Stimulated activated effector memory CD8-positive, alpha-beta T cell treated with anti-CD3 and anti-CD28 coated beads, Interleukin-12 subunit alpha, Interleukin-12 subunit beta, amount 100 ng/mL, for 72 hours (primary cell): ENCODE data around the gene SMIM34.
"Not testable (repeated sequence)": the region's sequence is repeated elsewhere in the genome, so short reads cannot be mapped to it uniquely, and the experiment has no call there.

Experiments
- ATAC-seq: fragments of 150-1000 bp; cut with Tn5 transposase; 2 replicates; pipeline ENCODE4 v1.10.0; 2021
- DNase-seq, 2 donors: peaks; one replicate each; pipeline ENCODE4 v3.0.0; 2021 to 2022; ENCODE audit warnings: low spot score in 2 of 2
- H3K27ac Mint-ChIP-seq: one replicate; pipeline ENCODE4 v1.8.0; 2022; ENCODE audit warnings: mild to moderate bottlenecking, mixed read lengths
- H3K36me3 Mint-ChIP-seq: one replicate; pipeline ENCODE4 v1.8.0; 2022; ENCODE audit warnings: mild to moderate bottlenecking, mixed read lengths
- H3K4me1 Mint-ChIP-seq: one replicate; pipeline ENCODE4 v1.8.0; 2022; ENCODE audit warnings: mixed read lengths
- H3K4me3 Mint-ChIP-seq: one replicate; pipeline ENCODE4 v1.8.0; 2022; ENCODE audit warnings: mild to moderate bottlenecking, mixed read lengths
- H3K9me3 Mint-ChIP-seq: one replicate; pipeline ENCODE4 v1.8.0; 2022; ENCODE audit warnings: mixed read lengths

The SMIM34 gene

GRCh38 chr21:34423805-34424204 lies at the start of gene SMIM34:
Gene SMIM34 (minus strand): TSS chr21:34423951. CDS start chr21:34423839, 112 bp downstream.
- not testable (repeated sequence) for H3K4me1 Mint-ChIP-seq, H3K4me3 Mint-ChIP-seq, H3K9me3 Mint-ChIP-seq

GRCh38 chr21:34467333-34467732 lies 43.6 kb upstream of the SMIM34 start:
- H3K4me3 Mint-ChIP-seq, H3K4me1 Mint-ChIP-seq, H3K27ac Mint-ChIP-seq: not testable (repeated sequence)

More at GRCh38 chr21:34423805-34424204, at the start of gene SMIM34:
- H3K36me3 Mint-ChIP-seq, DNase-seq, ATAC-seq, H3K27ac Mint-ChIP-seq: not testable (repeated sequence)

GRCh38 chr21:34459426-34459825 lies 35.7 kb upstream of the SMIM34 start:
- not testable (repeated sequence) for ATAC-seq, DNase-seq, H3K27ac Mint-ChIP-seq, H3K36me3 Mint-ChIP-seq, H3K4me3 Mint-ChIP-seq, H3K9me3 Mint-ChIP-seq, H3K4me1 Mint-ChIP-seq

More at GRCh38 chr21:34467333-34467732, 43.6 kb upstream of the SMIM34 start:
- H3K36me3 Mint-ChIP-seq, H3K9me3 Mint-ChIP-seq, DNase-seq, ATAC-seq: not testable (repeated sequence)

GRCh38 chr21:34458266-34458665 lies 34.5 kb upstream of the SMIM34 start:
- H3K4me3 Mint-ChIP-seq, H3K36me3 Mint-ChIP-seq, H3K9me3 Mint-ChIP-seq, DNase-seq, H3K4me1 Mint-ChIP-seq, H3K27ac Mint-ChIP-seq, ATAC-seq: not testable (repeated sequence)

GRCh38 chr21:34456180-34456579 lies 32.4 kb upstream of the SMIM34 start:
- ATAC-seq, H3K36me3 Mint-ChIP-seq, H3K9me3 Mint-ChIP-seq, H3K27ac Mint-ChIP-seq, H3K4me3 Mint-ChIP-seq, DNase-seq, H3K4me1 Mint-ChIP-seq: not testable (repeated sequence)

GRCh38 chr21:34455628-34456027 lies 31.9 kb upstream of the SMIM34 start:
- not testable (repeated sequence) for H3K36me3 Mint-ChIP-seq, H3K9me3 Mint-ChIP-seq, H3K4me3 Mint-ChIP-seq, DNase-seq, H3K4me1 Mint-ChIP-seq, ATAC-seq, H3K27ac Mint-ChIP-seq

- not testable (repeated sequence) for DNase-seq, H3K4me3 Mint-ChIP-seq, H3K27ac Mint-ChIP-seq, ATAC-seq, H3K9me3 Mint-ChIP-seq, H3K36me3 Mint-ChIP-seq, H3K4me1 Mint-ChIP-seq
Observed at GRCh38 chr21:34447018-34447417, 23.3 kb upstream of the SMIM34 start.

- peak; percentile 51 for ATAC-seq
- DNase-seq, H3K27ac Mint-ChIP-seq, H3K4me3 Mint-ChIP-seq, H3K9me3 Mint-ChIP-seq, H3K36me3 Mint-ChIP-seq, H3K4me1 Mint-ChIP-seq: not testable (repeated sequence)
Observed at GRCh38 chr21:34443486-34443885, 19.7 kb upstream of the SMIM34 start.

GRCh38 chr21:34429710-34430109 lies 6.0 kb upstream of the SMIM34 start:
- H3K4me1 Mint-ChIP-seq, H3K27ac Mint-ChIP-seq, H3K9me3 Mint-ChIP-seq, H3K36me3 Mint-ChIP-seq, DNase-seq, ATAC-seq, H3K4me3 Mint-ChIP-seq: not testable (repeated sequence)

GRCh38 chr21:34428441-34428840 lies 4.7 kb upstream of the SMIM34 start:
- not testable (repeated sequence) for DNase-seq, H3K9me3 Mint-ChIP-seq, ATAC-seq, H3K36me3 Mint-ChIP-seq, H3K27ac Mint-ChIP-seq, H3K4me3 Mint-ChIP-seq, H3K4me1 Mint-ChIP-seq

GRCh38 chr21:34427339-34427738 lies 3.6 kb upstream of the SMIM34 start:
- not testable (repeated sequence) for H3K4me1 Mint-ChIP-seq, H3K4me3 Mint-ChIP-seq, DNase-seq, H3K9me3 Mint-ChIP-seq, ATAC-seq, H3K27ac Mint-ChIP-seq, H3K36me3 Mint-ChIP-seq

GRCh38 chr21:34417448-34418077 lies 6.2 kb downstream of the SMIM34 start:
- not testable (repeated sequence) for H3K4me3 Mint-ChIP-seq, H3K9me3 Mint-ChIP-seq, H3K4me1 Mint-ChIP-seq, DNase-seq, H3K27ac Mint-ChIP-seq, H3K36me3 Mint-ChIP-seq
- peak; percentile 96 for ATAC-seq

GRCh38 chr21:34407294-34407693 lies 16.5 kb downstream of the SMIM34 start:
- not testable (repeated sequence) for H3K4me1 Mint-ChIP-seq, ATAC-seq, H3K36me3 Mint-ChIP-seq, DNase-seq, H3K9me3 Mint-ChIP-seq, H3K27ac Mint-ChIP-seq, H3K4me3 Mint-ChIP-seq

- H3K4me1 Mint-ChIP-seq, H3K9me3 Mint-ChIP-seq, H3K36me3 Mint-ChIP-seq, DNase-seq, ATAC-seq, H3K27ac Mint-ChIP-seq, H3K4me3 Mint-ChIP-seq: not testable (repeated sequence)
Observed at GRCh38 chr21:34406676-34407075, 17.1 kb downstream of the SMIM34 start.

GRCh38 chr21:34406102-34406501 lies 17.6 kb downstream of the SMIM34 start:
- not testable (repeated sequence) for H3K36me3 Mint-ChIP-seq

GRCh38 chr21:34405686-34406085 lies 18.1 kb downstream of the SMIM34 start:
- not testable (repeated sequence) for H3K9me3 Mint-ChIP-seq, ATAC-seq, DNase-seq, H3K27ac Mint-ChIP-seq, H3K36me3 Mint-ChIP-seq, H3K4me3 Mint-ChIP-seq, H3K4me1 Mint-ChIP-seq

More at GRCh38 chr21:34406102-34406501, 17.6 kb downstream of the SMIM34 start:
- H3K9me3 Mint-ChIP-seq, H3K4me3 Mint-ChIP-seq, H3K27ac Mint-ChIP-seq, H3K4me1 Mint-ChIP-seq, DNase-seq: not testable (repeated sequence)
- ATAC-seq: peak; percentile 70
